Liver (tissue), 9 donors: Measurements from ENCODE around the gene CEP164. TPM values are rescaled to one million over a fixed set of nuclear protein-coding genes. Genes with fewer than 3 reads are reported as not detected.
"Not testable (repeated sequence)": the region's sequence is repeated elsewhere in the genome, so short reads cannot be mapped to it uniquely, and the experiment has no call there.

ENCODE experiments used
- DNase-seq: peaks from one replicate; pipeline ENCODE4 v3.0.0-alpha.2; 2017; ENCODE audit warnings: low spot score
- H3K27ac ChIP-seq, 2 donors: one replicate each; pipeline ENCODE4 v1.7.0; 2013; ENCODE audit warnings: inconsistent platforms in 2 of 2, low read length in 2 of 2, control low read depth in 1 of 2, low read depth in 1 of 2, mild to moderate bottlenecking in 1 of 2
- H3K27me3 ChIP-seq, 4 donors: one replicate each; pipeline versions ENCODE4 v1.6.1 to v1.7.0; 2013; ENCODE audit warnings: low read length in 3 of 4, inconsistent platforms in 1 of 4, mild to moderate bottlenecking in 1 of 4, moderate library complexity in 1 of 4; ENCODE audit not compliant: control insufficient read depth in 4 of 4, insufficient read depth in 4 of 4
- H3K36me3 ChIP-seq, 4 donors: one replicate each; pipeline versions ENCODE4 v1.6.1 to v1.7.0; 2013; ENCODE audit warnings: low read length in 3 of 4, mild to moderate bottlenecking in 3 of 4, low read depth in 1 of 4, moderate library complexity in 1 of 4; ENCODE audit not compliant: control insufficient read depth in 4 of 4, insufficient read depth in 3 of 4
- H3K4me1 ChIP-seq, 4 donors: one replicate each; pipeline versions ENCODE4 v1.6.1 to v1.7.0; 2013; ENCODE audit warnings: low read length in 3 of 4, mild to moderate bottlenecking in 3 of 4, moderate library complexity in 1 of 4; ENCODE audit not compliant: control insufficient read depth in 4 of 4, insufficient read depth in 4 of 4
- H3K4me3 ChIP-seq, 3 donors: one replicate each; pipeline versions ENCODE4 v1.6.1 to v1.7.0; 2013; ENCODE audit warnings: low read length in 3 of 3, control low read depth in 1 of 3, low read depth in 1 of 3, mild to moderate bottlenecking in 1 of 3
- H3K9ac ChIP-seq, 2 donors: one replicate each; pipeline ENCODE4 v1.7.0; 2013; ENCODE audit warnings: low read length in 2 of 2, mild to moderate bottlenecking in 2 of 2, moderate library complexity in 2 of 2, control low read depth in 1 of 2, low read depth in 1 of 2
- H3K9me3 ChIP-seq, 4 donors: one replicate each; pipeline versions ENCODE4 v1.6.1 to v1.7.0; 2013; ENCODE audit warnings: low read length in 3 of 4; ENCODE audit not compliant: control insufficient read depth in 4 of 4
- FOXA1 ChIP-seq: IDR thresholded peaks from 2 replicates; pipeline ENCODE4 v1.6.1; 2016; ENCODE audit warnings: antibody characterized with exemption
- FOXA2 ChIP-seq: IDR thresholded peaks from 2 replicates; pipeline ENCODE4 v1.6.1; 2016; ENCODE audit warnings: antibody characterized with exemption
- GABPA ChIP-seq, 2 donors: IDR thresholded peaks in 1 of 2; conservative IDR thresholded peaks in 1 of 2; 2 replicates each; pipeline ENCODE4 v1.6.1; 2016; ENCODE audit warnings: antibody characterized with exemption in 2 of 2, mild to moderate bottlenecking in 1 of 2, moderate library complexity in 1 of 2
- HNF4A ChIP-seq, 2 donors: conservative IDR thresholded peaks; 2 replicates each; pipeline ENCODE4 v1.6.1; 2016; ENCODE audit warnings: antibody characterized with exemption in 2 of 2, mild to moderate bottlenecking in 2 of 2
- HNF4G ChIP-seq: IDR thresholded peaks from 2 replicates; pipeline ENCODE4 v1.6.1; 2016; ENCODE audit warnings: antibody characterized with exemption
- JUND ChIP-seq, 2 donors: IDR thresholded peaks; 2 replicates each; pipeline ENCODE4 v1.6.1; 2016; ENCODE audit warnings: antibody characterized with exemption in 2 of 2
- NR2F2 ChIP-seq: IDR thresholded peaks from 2 replicates; pipeline ENCODE4 v1.6.1; 2016; ENCODE audit warnings: antibody characterized with exemption
- RAD21 ChIP-seq, 2 donors: IDR thresholded peaks; 2 replicates each; pipeline ENCODE4 v1.6.1; 2016; ENCODE audit warnings: antibody characterized with exemption in 2 of 2, mild to moderate bottlenecking in 2 of 2
- YY1 ChIP-seq: IDR thresholded peaks from 2 replicates; pipeline ENCODE4 v1.6.1; 2016; ENCODE audit warnings: antibody characterized with exemption, mild to moderate bottlenecking
- WGBS: extraction: QIAGEN DNeasy Blood & Tissue Kit; methylation state at CpG from one replicate; pipeline ENCODE4 v1.1.7; 2013; 5-methylcytosine and 5-hydroxymethylcytosine counted together
- polyA plus RNA-seq, 2 donors: library from polyadenylated mRNA; stranded (reverse) in 1 of 2; unstranded in 1 of 2; fragments of 200-250 nt in 1 of 2; fragments of >200 nt in 1 of 2; fragmentation: Nextera tagmentation in 1 of 2; extraction: Ambion mirVana in 1 of 2; gene quantifications; one replicate each; pipeline versions ENCODE4 v1.2.1 to v1.2.3, GENCODE V29; 2013 to 2015
- total RNA-seq, 2 donors: library from RNA; depleted of rRNA; stranded (reverse); fragments of >200 nt; gene quantifications; one replicate each; pipeline ENCODE4 v1.2.3, GENCODE V29; 2014
- TF ChIP-seq, protein P1 (sequence below): IDR thresholded peaks from 2 replicates; pipeline ENCODE4 v1.6.1; 2016; ENCODE audit warnings: antibody characterized with exemption
- TF ChIP-seq, protein P2 (sequence below): fragments of 150-350 bp; IDR thresholded peaks from 2 replicates; pipeline ENCODE4 v1.5.1; 2017; ENCODE audit warnings: improper control_type of control experiment, low read depth, low read length; ENCODE audit not compliant: missing input control
- donor health status: healthy.
- donor health status: healthy.
- donor health status: healthy.
- donor health status: healthy.
- donor health status: healthy.

Gene CEP164
- total and polyA plus RNA-seq, 4 donors: 4.1 to 12.3 (median 5.9) TPM

DNA sequence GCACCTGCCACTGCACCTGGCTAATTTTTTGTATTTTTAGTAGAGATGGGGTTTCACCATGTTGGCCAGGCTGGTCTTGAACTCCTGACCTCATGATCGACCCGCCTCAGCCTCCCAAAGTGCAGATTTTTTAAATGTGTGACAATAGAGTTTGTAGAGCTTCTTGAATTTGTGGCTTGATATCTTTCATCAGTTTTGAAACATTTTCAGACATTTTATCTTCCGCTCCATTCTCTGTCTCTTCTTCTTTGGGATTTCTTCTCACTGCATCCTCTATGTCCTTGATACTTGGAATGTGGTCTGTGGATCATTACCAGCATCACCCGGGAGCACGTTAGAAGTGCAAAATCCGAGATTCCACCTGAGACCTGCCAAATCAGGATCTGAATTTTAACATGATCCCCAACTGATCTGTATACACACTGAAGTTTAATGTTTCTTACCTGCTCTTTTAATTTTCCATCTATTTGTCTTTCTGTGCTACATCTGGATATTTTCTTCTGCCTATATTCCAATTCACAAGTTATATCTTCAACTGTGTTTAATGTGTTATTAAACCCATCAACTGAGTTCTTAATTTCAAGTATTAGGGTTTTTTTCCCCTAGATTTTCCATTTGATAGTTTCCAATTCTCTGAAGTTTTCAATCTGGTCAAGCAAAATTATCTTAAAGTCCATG is 126.4 kb downstream of the CEP164 start:
- no peaks in the 10 kb centered on the region for H3K36me3 ChIP-seq
- H3K4me1 ChIP-seq: no peaks in the 10 kb centered on the region
- no peak overlapping the region for H3K4me3 ChIP-seq
- 94% methylated on average over 6 of the region's 6 CpGs for WGBS
- H3K27ac ChIP-seq: no peak overlapping the region
- no peaks in the 10 kb centered on the region for H3K27me3 ChIP-seq
- no peak for DNase-seq
- peaks cover 0 to 11% (median 1%) of the 10 kb centered on the region in 4 donors for H3K9me3 ChIP-seq
- H3K9ac ChIP-seq: no peak overlapping the region
- no peak for TF ChIP-seq HNF4A (conservative IDR thresholded peaks at IDR 0.05)
- no peak for TF ChIP-seq GABPA (IDR thresholded peaks at IDR 0.05 in 1 of 2, conservative IDR thresholded peaks at IDR 0.05 in 1 of 2)
- TF ChIP-seq RAD21 (IDR thresholded peaks at IDR 0.05): no peak
- no peak for TF ChIP-seq HNF4G
- TF ChIP-seq, protein P1, sequence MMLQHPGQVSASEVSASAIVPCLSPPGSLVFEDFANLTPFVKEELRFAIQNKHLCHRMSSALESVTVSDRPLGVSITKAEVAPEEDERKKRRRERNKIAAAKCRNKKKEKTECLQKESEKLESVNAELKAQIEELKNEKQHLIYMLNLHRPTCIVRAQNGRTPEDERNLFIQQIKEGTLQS: no peak

DNA sequence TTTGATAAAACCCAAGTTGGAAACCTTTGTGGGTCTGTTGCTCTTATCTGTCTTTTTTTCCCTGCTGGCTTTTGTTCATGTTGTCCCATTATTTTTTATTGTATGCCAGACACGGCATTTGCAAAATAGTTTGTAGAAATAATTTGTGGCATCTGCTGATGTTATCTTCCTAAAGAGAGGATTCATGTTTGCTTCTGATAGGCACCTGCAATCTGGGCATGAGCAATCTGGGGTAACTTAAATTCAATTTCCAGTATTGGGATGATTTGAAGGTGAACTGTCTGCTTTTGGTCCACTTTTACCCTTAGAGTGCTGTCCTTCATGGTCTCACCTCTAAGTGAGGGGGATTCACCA is 126.9 kb downstream of the CEP164 start:
- DNase-seq: no peak

DNA sequence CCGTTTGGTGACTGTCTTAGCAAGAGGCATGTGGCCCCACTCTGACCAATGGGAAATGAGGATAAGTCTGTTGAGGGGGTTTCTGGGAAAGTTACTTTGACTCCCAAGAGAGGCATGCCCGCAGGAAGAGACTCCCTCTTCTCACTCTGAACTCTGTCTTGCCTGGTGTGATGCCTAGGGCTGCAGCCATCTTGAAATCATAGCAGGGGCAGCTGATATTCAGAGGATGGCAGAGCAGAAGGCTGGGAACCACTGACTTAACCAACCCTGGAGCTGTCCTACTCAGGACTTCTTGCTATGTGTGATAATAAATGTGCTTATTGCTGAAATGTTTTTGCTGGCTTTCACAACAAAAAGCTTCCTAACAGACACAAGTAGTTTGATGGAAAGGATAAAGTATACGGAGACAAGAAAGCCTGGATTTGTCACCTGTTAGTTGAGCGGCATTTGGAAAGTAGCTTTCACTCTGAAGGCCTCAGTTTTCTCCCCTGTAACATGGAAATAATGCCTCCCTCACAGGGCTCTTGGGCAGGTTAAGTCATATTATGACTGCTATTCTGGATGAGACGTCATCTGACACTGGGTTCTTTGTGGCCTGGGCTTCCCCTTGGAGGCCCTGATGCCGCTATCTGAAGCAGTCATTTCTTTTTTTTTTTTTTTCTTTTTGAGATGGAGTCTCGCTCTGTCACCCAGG is 128.5 kb downstream of the CEP164 start:
- H3K36me3 ChIP-seq: no peaks in the 10 kb centered on the region
- TF ChIP-seq FOXA2: no peak
- TF ChIP-seq, protein P2, sequence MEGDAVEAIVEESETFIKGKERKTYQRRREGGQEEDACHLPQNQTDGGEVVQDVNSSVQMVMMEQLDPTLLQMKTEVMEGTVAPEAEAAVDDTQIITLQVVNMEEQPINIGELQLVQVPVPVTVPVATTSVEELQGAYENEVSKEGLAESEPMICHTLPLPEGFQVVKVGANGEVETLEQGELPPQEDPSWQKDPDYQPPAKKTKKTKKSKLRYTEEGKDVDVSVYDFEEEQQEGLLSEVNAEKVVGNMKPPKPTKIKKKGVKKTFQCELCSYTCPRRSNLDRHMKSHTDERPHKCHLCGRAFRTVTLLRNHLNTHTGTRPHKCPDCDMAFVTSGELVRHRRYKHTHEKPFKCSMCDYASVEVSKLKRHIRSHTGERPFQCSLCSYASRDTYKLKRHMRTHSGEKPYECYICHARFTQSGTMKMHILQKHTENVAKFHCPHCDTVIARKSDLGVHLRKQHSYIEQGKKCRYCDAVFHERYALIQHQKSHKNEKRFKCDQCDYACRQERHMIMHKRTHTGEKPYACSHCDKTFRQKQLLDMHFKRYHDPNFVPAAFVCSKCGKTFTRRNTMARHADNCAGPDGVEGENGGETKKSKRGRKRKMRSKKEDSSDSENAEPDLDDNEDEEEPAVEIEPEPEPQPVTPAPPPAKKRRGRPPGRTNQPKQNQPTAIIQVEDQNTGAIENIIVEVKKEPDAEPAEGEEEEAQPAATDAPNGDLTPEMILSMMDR: no peak
- DNase-seq: no peak
- H3K27ac ChIP-seq: no peak overlapping the region
- peaks cover 0 to 11% (median 1%) of the 10 kb centered on the region in 4 donors for H3K9me3 ChIP-seq
- H3K9ac ChIP-seq: no peak overlapping the region
- H3K27me3 ChIP-seq: no peaks in the 10 kb centered on the region
- no peaks in the 10 kb centered on the region for H3K4me1 ChIP-seq
- H3K4me3 ChIP-seq: no peak overlapping the region
- 87% methylated on average over 7 of the region's 7 CpGs for WGBS

More for the DNA sequence above, 126.9 kb downstream of the CEP164 start:
- no peaks in the 10 kb centered on the region for H3K27me3 ChIP-seq
- WGBS: 94% methylated on average over 1 of the region's 1 CpG
- no peak overlapping the region for H3K9ac ChIP-seq
- peaks cover 0 to 11% (median 1%) of the 10 kb centered on the region in 4 donors for H3K9me3 ChIP-seq
- H3K4me1 ChIP-seq: no peaks in the 10 kb centered on the region
- H3K36me3 ChIP-seq: no peaks in the 10 kb centered on the region
- H3K4me3 ChIP-seq: no peak overlapping the region
- TF ChIP-seq RAD21 (IDR thresholded peaks at IDR 0.05): no peak
- TF ChIP-seq NR2F2: no peak
- TF ChIP-seq JUND (IDR thresholded peaks at IDR 0.05): no peak
- no peak for TF ChIP-seq FOXA2
- no peak for TF ChIP-seq FOXA1
- no peak for TF ChIP-seq YY1
- TF ChIP-seq, protein P1: no peak
- H3K27ac ChIP-seq: no peak overlapping the region

DNA sequence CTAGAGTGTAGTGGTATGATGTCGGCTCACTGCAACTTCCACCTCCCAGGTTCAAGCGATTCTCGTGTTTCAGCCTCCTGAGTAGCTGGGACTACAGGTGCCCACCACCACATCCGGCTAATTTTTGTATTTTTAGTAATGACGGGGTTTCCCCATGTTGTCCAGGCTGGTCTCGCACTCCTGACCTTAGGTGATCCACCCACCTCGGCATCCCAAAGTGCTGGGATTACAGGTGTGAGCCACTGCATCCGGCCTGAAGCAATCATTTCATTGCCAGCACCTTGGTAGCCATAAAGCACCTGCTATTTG is 129.0 kb downstream of the CEP164 start:
- H3K27ac ChIP-seq, H3K9ac ChIP-seq, H3K4me1 ChIP-seq, DNase-seq, H3K4me3 ChIP-seq, H3K36me3 ChIP-seq, H3K27me3 ChIP-seq: not testable (repeated sequence)
- 92% methylated on average over 8 of the region's 8 CpGs for WGBS
- H3K9me3 ChIP-seq: peaks cover 0 to 11% (median 1%) of the 10 kb centered on the region in 4 donors
